Smooth muscle cell of the pulmonary artery (primary cell): Measurements from ENCODE around the gene OR10A7. TPM values are rescaled to one million over a fixed set of nuclear protein-coding genes. Genes with fewer than 3 reads are reported as not detected.

Experiments
- total RNA-seq: library from RNA; depleted of rRNA; stranded (reverse); fragments of >200 nt; gene quantifications from 2 replicates; pipeline ENCODE4 v1.2.3, GENCODE V29; 2014

OR10A7 gene
- total RNA-seq = not detected in 2 replicates

DNA sequence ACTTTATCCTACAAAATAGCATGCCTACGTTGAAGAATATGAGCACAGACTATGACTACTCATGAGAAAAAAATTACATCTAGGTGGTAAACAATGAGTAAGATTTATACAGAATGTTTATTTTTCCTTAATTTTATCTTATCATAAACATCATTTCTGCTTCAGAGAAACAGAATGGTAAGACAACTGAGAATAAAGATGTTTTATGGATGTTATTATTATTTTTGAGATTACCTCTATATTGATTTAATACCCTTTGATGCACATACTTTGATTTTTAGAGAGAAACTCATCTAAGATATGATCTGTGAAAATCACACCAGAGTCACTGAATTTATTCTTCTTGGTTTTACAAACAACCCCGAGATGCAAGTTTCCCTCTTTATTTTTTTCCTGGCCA lies at the start of gene OR10A7:
Gene OR10A7, plus strand, starts transcription at position 301 of the 400 bp plus-strand sequence. Its CDS starts 0 bp downstream, at position 301.

GRCh38 chr12:55244309-55244708 lies 23.5 kb downstream of the OR10A7 start, which contains the start of gene OR6C74:
Gene OR6C74 (plus strand): TSS chr12:55244609. CDS start chr12:55247288, 2,679 bp downstream.

Other genes with a start within 250 kb of the OR10A7 start
- gene TESPA1, start 236.3 kb upstream of the OR10A7 start, total RNA-seq = not detected in 2 replicates
- gene NEUROD4, start 201.1 kb upstream of the OR10A7 start, total RNA-seq = not detected in 2 replicates
- not detected in 2 replicates for gene OR9K2, start 94.6 kb upstream of the OR10A7 start, total RNA-seq
- gene OR6C74, start 23.6 kb downstream of the OR10A7 start, total RNA-seq = not detected in 2 replicates
- gene OR6C6, start 75.5 kb downstream of the OR10A7 start, total RNA-seq = not detected in 2 replicates
- gene OR6C1, start 93.3 kb downstream of the OR10A7 start, total RNA-seq = not detected in 2 replicates
- gene OR6C3, start 109.7 kb downstream of the OR10A7 start, total RNA-seq = not detected in 2 replicates
- not detected in 2 replicates for gene OR6C75, start 141.9 kb downstream of the OR10A7 start, total RNA-seq
- gene OR6C65, start 179.5 kb downstream of the OR10A7 start, total RNA-seq = not detected in 2 replicates
- gene OR6C76, start 205.2 kb downstream of the OR10A7 start, total RNA-seq = not detected in 2 replicates
- gene OR6C2, start 223.1 kb downstream of the OR10A7 start, total RNA-seq = not detected in 2 replicates
- gene OR6C70, start 249.1 kb downstream of the OR10A7 start, total RNA-seq = not detected in 2 replicates